Stimulated activated naive CD8-positive, alpha-beta T cell treated with anti-CD3 and anti-CD28 coated beads, Interleukin-15, Interleukin-2, amounts not matched to agents 100 ng/mL and 50 ng/mL, for 24 hours (primary cell): ENCODE measurements around the gene GLIS1.

Experiments
- H3K27ac Mint-ChIP-seq: one replicate; pipeline ENCODE4 v1.8.0; 2021; ENCODE audit warnings: mild to moderate bottlenecking, mixed read lengths
- H3K27me3 Mint-ChIP-seq: one replicate; pipeline ENCODE4 v1.8.0; 2021; ENCODE audit warnings: mixed read lengths
- H3K36me3 Mint-ChIP-seq: one replicate; pipeline ENCODE4 v1.8.0; 2021; ENCODE audit warnings: low read depth, mixed read lengths
- H3K4me1 Mint-ChIP-seq: one replicate; pipeline ENCODE4 v1.8.0; 2021; ENCODE audit warnings: low read depth, mixed read lengths
- H3K4me3 Mint-ChIP-seq: one replicate; pipeline ENCODE4 v1.8.0; 2021; ENCODE audit warnings: mild to moderate bottlenecking, mixed read lengths
- H3K9me3 Mint-ChIP-seq: one replicate; pipeline ENCODE4 v1.8.0; 2021; ENCODE audit warnings: mixed read lengths

Gene GLIS1

GRCh38 chr1:53512807-53513755, 225.9 kb downstream of the GLIS1 start:
- no peaks in the 10 kb centered on the region for H3K27me3 Mint-ChIP-seq
- no peak overlapping the region for H3K4me3 Mint-ChIP-seq
- no peaks in the 10 kb centered on the region for H3K9me3 Mint-ChIP-seq
- H3K4me1 Mint-ChIP-seq, result no peaks in the 10 kb centered on the region
- H3K36me3 Mint-ChIP-seq, result no peaks in the 10 kb centered on the region
- no peak overlapping the region for H3K27ac Mint-ChIP-seq

- H3K36me3 Mint-ChIP-seq, result no peaks in the 10 kb centered on the region
- H3K9me3 Mint-ChIP-seq, result no peaks in the 10 kb centered on the region
- H3K27ac Mint-ChIP-seq, result no peak overlapping the region
- no peaks in the 10 kb centered on the region for H3K4me1 Mint-ChIP-seq
- no peak overlapping the region for H3K4me3 Mint-ChIP-seq
- no peaks in the 10 kb centered on the region for H3K27me3 Mint-ChIP-seq
Measured at GRCh38 chr1:53511933-53512806, 226.8 kb downstream of the GLIS1 start.

DNA sequence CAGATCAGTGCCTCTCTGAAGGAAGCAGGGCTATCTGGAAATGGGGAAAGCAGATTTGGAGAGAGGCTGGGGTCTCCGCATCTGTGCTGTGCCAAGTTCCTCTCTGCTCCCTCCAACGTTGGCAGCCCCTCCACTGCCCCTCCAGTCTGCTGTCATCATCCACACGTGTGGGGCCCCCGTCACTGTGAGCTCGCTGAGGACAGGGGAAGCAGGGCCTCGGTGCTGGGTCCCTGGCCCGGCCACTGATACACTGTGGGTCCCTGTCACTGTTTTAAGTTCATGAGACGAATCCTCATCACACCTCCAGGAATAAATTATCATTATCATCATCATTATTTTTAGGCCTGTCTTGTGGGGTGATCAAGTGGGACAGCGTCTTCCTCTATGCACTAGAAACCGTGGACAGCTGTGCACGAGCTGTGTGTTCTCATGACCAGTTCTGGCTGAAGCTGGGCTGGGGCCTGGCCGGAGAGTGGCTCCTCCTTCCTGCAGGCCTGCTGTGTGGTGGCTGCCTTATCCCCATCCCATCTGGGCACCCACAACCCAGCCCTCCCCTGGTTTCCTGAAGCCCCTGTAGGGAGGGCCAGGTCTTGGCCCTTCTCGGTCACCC, 227.5 kb downstream of the GLIS1 start:
- Mint-ChIP-seq H3K4me3 (no peak overlapping the region), H3K27me3 (no peaks in the 10 kb centered on the region), H3K9me3 (no peaks in the 10 kb centered on the region), H3K27ac (no peak overlapping the region), H3K4me1 (no peaks in the 10 kb centered on the region), H3K36me3 (no peaks in the 10 kb centered on the region)

GRCh38 chr1:53510215-53510614, 228.7 kb downstream of the GLIS1 start:
- no peaks in the 10 kb centered on the region for H3K4me1 Mint-ChIP-seq
- H3K9me3 Mint-ChIP-seq, result no peaks in the 10 kb centered on the region
- H3K36me3 Mint-ChIP-seq, result no peaks in the 10 kb centered on the region
- H3K27me3 Mint-ChIP-seq, result no peaks in the 10 kb centered on the region
- no peak overlapping the region for H3K4me3 Mint-ChIP-seq
- no peak overlapping the region for H3K27ac Mint-ChIP-seq

DNA sequence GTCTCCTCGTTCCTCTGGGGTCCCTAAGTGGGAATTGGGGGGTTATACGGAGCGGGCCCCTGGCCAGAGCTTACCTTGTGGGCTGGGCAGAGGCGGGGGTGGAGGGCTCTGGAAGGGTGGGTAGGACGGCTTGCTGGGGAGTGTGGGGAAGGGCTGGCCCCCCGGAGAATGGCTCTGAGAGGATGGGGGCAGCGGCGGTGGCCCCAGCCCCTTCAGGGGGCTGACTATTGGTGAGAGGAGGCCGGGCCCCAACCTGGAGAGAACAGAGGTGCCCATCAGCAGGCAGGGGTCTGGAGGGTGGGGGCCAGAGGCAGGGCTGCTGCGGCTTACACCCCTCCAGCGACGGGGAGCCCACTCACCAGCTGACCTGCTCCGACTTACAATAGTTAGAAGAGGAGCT, 229.2 kb downstream of the GLIS1 start:
- no peaks in the 10 kb centered on the region for H3K36me3 Mint-ChIP-seq
- H3K4me3 Mint-ChIP-seq, result no peak overlapping the region
- no peaks in the 10 kb centered on the region for H3K27me3 Mint-ChIP-seq
- no peaks in the 10 kb centered on the region for H3K4me1 Mint-ChIP-seq
- H3K9me3 Mint-ChIP-seq, result no peaks in the 10 kb centered on the region
- no peak overlapping the region for H3K27ac Mint-ChIP-seq

- Mint-ChIP-seq H3K27ac (no peak overlapping the region), H3K4me3 (no peak overlapping the region), H3K36me3 (no peaks in the 10 kb centered on the region), H3K9me3 (no peaks in the 10 kb centered on the region), H3K4me1 (no peaks in the 10 kb centered on the region), H3K27me3 (no peaks in the 10 kb centered on the region)
Measured at GRCh38 chr1:53508991-53509666, 229.8 kb downstream of the GLIS1 start.

DNA sequence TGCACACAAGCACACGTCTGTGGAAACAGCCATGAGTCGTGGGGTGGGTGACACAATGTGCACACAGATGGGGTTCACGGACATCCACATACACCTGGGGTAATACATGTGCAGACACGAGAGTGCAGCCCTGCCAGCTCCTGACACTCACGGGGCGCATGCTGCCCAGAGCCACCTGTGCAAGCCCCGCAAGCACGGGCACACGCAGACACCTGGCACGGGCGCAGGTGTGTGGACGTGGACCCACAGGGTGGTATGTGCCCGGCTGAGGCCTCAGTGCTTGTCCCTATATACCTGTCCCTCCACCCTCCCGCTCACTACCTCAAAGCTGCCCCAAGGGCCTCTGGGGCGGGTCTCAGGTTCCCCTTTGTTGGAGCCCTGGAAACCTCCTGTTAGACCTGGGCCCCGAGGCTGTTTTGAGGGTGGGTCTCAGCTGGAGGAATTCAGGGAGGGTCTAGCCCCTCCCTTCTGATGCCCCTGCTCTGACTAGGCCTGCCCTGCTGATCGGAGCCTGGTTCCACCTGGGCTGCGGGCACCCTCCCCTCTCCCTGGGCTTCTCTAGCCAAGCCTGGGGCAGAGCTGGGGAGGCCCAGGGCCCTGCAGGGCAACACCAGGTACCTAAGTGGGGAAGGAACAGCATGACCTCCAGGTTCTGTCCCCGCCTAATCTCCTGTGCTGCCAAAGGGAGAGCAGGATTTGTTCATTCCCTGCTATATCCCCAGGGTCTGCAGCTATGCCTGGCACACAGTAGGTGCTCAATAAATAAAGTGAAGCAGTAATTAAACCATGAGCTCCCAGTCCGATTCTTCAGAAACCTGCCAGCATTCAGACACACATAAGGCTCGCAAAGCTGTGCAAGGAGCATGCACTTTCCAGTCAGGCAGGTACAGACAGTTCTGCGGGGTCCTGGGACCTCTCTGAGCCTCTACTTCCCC, 230.6 kb downstream of the GLIS1 start:
- Mint-ChIP-seq H3K9me3 (no peaks in the 10 kb centered on the region), H3K4me3 (no peak overlapping the region), H3K36me3 (no peaks in the 10 kb centered on the region), H3K27me3 (no peaks in the 10 kb centered on the region), H3K4me1 (no peaks in the 10 kb centered on the region), H3K27ac (no peak overlapping the region)

DNA sequence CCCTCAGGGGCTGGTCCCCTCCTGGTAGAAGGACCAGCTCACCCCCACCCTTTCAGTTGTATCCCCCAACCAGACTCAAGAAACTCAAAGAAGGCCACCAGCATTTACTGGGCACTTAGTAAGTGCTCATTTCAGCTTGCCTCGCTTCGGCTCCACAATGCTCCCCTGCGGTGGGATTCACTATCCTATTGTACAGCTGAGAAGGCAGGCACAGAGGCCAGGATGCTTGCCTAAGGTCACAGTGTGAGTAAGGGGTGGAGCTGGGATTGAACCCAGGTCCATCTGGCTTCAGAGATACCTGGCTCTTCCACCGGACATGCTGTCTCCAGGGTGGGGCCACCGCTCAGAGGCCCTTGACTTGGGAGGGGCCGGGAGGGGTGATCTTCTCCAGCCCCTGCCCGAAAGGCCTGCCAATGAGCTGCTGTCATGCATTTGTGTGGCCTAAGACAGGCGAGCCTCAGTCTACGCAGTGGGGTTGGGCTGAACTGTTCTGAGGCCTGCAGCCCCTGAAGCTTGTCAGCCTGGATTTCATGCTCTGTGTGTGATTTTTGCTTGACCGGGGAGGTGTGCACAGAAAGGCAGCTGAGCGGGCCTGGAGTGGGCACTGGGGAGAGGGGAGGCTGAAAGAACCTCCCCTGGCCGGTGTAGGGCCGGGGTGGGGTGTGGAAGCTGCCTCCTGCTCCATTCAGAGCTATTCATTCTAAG, 231.7 kb downstream of the GLIS1 start:
- Mint-ChIP-seq H3K27me3 (no peaks in the 10 kb centered on the region), H3K27ac (no peak overlapping the region), H3K4me1 (no peaks in the 10 kb centered on the region), H3K9me3 (no peaks in the 10 kb centered on the region), H3K36me3 (no peaks in the 10 kb centered on the region), H3K4me3 (no peak overlapping the region)

GRCh38 chr1:53506355-53507050, 232.5 kb downstream of the GLIS1 start:
- no peak overlapping the region for H3K4me3 Mint-ChIP-seq

DNA sequence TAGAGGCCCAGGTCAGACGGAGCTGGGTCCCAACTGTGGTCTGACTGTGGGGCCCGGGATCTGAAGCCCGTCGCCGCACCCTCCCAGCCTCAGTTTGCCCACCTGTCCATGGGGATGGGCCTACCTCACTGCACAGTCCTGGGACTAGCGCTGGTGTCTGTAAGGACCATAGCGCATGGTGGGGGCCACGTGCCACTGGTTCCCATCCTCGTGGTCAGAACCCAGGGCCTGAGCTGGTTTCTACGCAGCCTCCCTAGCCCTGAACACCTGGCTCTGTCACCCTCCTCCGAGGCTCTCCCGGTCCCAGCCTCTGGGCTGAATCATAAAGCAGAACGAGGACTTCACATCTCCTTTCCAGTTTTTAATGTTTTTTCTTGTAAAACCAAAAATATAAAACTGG, 233.1 kb downstream of the GLIS1 start:
- Mint-ChIP-seq H3K27me3 (no peaks in the 10 kb centered on the region), H3K4me3 (no peak overlapping the region), H3K4me1 (no peaks in the 10 kb centered on the region), H3K27ac (no peak overlapping the region), H3K36me3 (no peaks in the 10 kb centered on the region), H3K9me3 (no peaks in the 10 kb centered on the region)

More at GRCh38 chr1:53506355-53507050, 232.5 kb downstream of the GLIS1 start:
- H3K27ac Mint-ChIP-seq, result no peak overlapping the region
- H3K27me3 Mint-ChIP-seq, result no peaks in the 10 kb centered on the region
- H3K36me3 Mint-ChIP-seq, result no peaks in the 10 kb centered on the region
- H3K9me3 Mint-ChIP-seq, result no peaks in the 10 kb centered on the region
- H3K4me1 Mint-ChIP-seq, result no peaks in the 10 kb centered on the region

GRCh38 chr1:53505401-53505800, 233.6 kb downstream of the GLIS1 start:
- no peak overlapping the region for H3K27ac Mint-ChIP-seq
- no peaks in the 10 kb centered on the region for H3K9me3 Mint-ChIP-seq
- no peaks in the 10 kb centered on the region for H3K4me1 Mint-ChIP-seq
- no peak overlapping the region for H3K4me3 Mint-ChIP-seq
- H3K27me3 Mint-ChIP-seq, result no peaks in the 10 kb centered on the region
- no peaks in the 10 kb centered on the region for H3K36me3 Mint-ChIP-seq

DNA sequence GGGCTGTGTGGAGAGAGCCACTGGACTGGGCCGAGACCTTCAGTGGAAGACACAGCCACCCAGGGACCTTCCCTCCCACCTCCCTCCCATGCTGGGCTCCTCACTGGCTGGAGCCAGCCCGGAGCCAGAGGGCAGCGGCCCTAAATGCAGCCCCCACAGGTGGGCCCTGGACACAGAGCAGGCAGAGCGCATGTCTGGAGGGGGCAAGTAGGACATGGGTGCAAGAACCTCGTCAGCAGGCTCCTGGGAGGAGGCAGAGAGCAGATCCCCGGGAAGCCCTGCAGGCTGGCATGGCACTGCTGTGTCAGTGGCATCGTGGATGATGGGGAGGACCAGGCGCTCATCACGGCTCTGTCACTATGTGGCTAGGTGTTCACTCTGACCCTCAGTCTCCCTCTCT, 234.1 kb downstream of the GLIS1 start:
- H3K4me1 Mint-ChIP-seq, result no peaks in the 10 kb centered on the region
- no peaks in the 10 kb centered on the region for H3K9me3 Mint-ChIP-seq
- no peak overlapping the region for H3K4me3 Mint-ChIP-seq
- H3K36me3 Mint-ChIP-seq, result no peaks in the 10 kb centered on the region
- no peak overlapping the region for H3K27ac Mint-ChIP-seq
- no peaks in the 10 kb centered on the region for H3K27me3 Mint-ChIP-seq
